ENCODE data around the gene RNASE11.

- TF ChIP-seq CTCF (conservative IDR thresholded peaks at IDR 0.05; ENCODE audit: low read depth, low read length), result no peak
- no peak for TF ChIP-seq EZH2 (IDR thresholded peaks at IDR 0.05; ENCODE audit: borderline replicate concordance, low read depth, low read length, poor library complexity, severe bottlenecking)
Measured at GRCh38 chr14:20546877-20547276, 40.9 kb downstream of the RNASE11 start.

All from A673 (cell line).